ENCODE results near the gene SRMS. TPM values are rescaled to one million over a fixed set of nuclear protein-coding genes. Genes with fewer than 3 reads are reported as not detected.

The SRMS gene
- total and polyA plus RNA-seq, 2 donors (not counting 3 experiments of a cell fraction or from before 2014, with no cell fraction given) = not detected

DNA sequence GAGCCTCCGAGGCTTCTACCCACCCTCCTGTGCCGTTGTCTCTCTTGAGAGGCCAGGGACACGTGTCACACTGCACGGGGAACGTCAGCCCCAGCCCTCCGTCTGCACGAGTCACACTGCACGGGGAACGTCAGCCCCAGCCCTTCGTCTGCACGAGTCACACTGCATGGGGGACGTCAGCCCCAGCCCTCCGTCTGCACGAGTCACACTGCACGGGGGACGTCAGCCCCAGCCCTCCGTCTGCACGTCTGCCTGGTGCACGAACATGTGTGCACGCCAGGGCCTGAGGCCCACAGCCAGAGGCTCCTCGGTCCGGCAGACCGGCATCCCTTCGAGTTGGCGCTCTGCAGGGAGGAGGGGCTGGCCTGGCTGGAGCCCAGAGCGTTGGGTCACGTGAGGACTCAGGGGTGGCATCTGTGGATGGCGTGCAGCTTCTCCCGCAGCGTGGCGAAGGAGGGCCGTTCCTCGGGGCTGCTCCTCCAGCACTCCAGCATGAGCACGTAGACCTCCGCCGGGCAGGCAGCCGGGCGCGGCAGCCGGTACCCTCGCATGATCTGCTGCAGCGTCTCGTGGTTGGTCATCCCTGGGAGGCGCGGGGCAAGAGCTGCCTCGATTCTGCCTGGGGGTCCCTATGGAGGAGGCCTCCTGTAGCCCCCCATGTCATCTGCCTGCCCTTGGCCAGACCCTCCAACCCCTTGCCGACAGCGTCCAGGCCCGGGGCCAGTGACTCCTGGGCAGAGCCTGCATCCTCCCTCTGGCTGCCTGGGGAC, 6.9 kb downstream of the SRMS start:
- CTCF ChIA-PET = interaction anchor here (1.2 to 4.9 kb wide), 2 partner anchors 318 to 434 kb away, joined by 5 to 89 read pairs; no protein-coding TSS in a partner anchor
- intact Hi-C loops (cut with micrococcal nuclease) = no loop called here
- H3K4me2 ChIP-seq (ENCODE audit: insufficient read depth, low read length) = no peak overlapping the region
- no peak overlapping the region for H3K27ac ChIP-seq (ENCODE audit: insufficient read depth, low read depth, low read length)
- H3K27me3 ChIP-seq (ENCODE audit: control insufficient read depth in 2 of 2, insufficient read depth in 2 of 2, low read length in 2 of 2) = no peaks in the 10 kb centered on the region
- H3K9me3 ChIP-seq (replicated peaks; ENCODE audit: control insufficient read depth, insufficient read depth, low read length) = no peaks in the 10 kb centered on the region
- H3K4me3 ChIP-seq (replicated peaks in 1 of 3; ENCODE audit: insufficient read depth in 1 of 3, low read depth in 1 of 3, low read length in 3 of 3) = no peak overlapping the region
- no peak overlapping the region for H2AFZ ChIP-seq (ENCODE audit: low read depth, low read length)
- BruUV-seq (replicated peaks) = no TSS peak
- POLR2A ChIA-PET = no interaction called here
- no peak overlapping the region for H3K9ac ChIP-seq (replicated peaks; ENCODE audit: extremely low read depth, insufficient read depth, low read length)
- no peaks in the 10 kb centered on the region for H3K36me3 ChIP-seq (ENCODE audit: control insufficient read depth in 2 of 2, extremely low read depth in 1 of 2, insufficient read depth in 2 of 2, low read length in 2 of 2)
- TF ChIP-seq, protein P1, sequence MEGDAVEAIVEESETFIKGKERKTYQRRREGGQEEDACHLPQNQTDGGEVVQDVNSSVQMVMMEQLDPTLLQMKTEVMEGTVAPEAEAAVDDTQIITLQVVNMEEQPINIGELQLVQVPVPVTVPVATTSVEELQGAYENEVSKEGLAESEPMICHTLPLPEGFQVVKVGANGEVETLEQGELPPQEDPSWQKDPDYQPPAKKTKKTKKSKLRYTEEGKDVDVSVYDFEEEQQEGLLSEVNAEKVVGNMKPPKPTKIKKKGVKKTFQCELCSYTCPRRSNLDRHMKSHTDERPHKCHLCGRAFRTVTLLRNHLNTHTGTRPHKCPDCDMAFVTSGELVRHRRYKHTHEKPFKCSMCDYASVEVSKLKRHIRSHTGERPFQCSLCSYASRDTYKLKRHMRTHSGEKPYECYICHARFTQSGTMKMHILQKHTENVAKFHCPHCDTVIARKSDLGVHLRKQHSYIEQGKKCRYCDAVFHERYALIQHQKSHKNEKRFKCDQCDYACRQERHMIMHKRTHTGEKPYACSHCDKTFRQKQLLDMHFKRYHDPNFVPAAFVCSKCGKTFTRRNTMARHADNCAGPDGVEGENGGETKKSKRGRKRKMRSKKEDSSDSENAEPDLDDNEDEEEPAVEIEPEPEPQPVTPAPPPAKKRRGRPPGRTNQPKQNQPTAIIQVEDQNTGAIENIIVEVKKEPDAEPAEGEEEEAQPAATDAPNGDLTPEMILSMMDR (IDR thresholded peaks at IDR 0.05; ENCODE audit: extremely low read depth in 1 of 2, insufficient read depth in 1 of 2, low read depth in 1 of 2, low read length in 2 of 2) = no peak
- TF ChIP-seq MYC (IDR thresholded peaks at IDR 0.05; ENCODE audit: low read depth, low read length) (no peak), POLR2AphosphoS5 (IDR thresholded peaks at IDR 0.05; ENCODE audit: insufficient read depth, low read depth, low read length) (no peak), POLR2A (IDR thresholded peaks at IDR 0.05; ENCODE audit: low read depth, low read length) (no peak), FOS (IDR thresholded peaks at IDR 0.05; ENCODE audit: borderline replicate concordance, insufficient read depth, low read length) (no peak), JUN (IDR thresholded peaks at IDR 0.05; ENCODE audit: borderline replicate concordance, insufficient read depth, insufficient read length, low read depth) (no peak), EZH2 (IDR thresholded peaks at IDR 0.05; ENCODE audit: borderline replicate concordance, low read depth, low read length, severe bottlenecking) (no peak), GATA2 (IDR thresholded peaks at IDR 0.05; ENCODE audit: insufficient read depth, insufficient read length, low read depth, low read length) (no peak)
- TF ChIP-seq, protein P2, sequence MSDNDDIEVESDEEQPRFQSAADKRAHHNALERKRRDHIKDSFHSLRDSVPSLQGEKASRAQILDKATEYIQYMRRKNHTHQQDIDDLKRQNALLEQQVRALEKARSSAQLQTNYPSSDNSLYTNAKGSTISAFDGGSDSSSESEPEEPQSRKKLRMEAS (IDR thresholded peaks at IDR 0.05; ENCODE audit: insufficient read depth, insufficient read length) = no peak
- H3K4me1 ChIP-seq (ENCODE audit: control insufficient read depth, extremely low read depth, insufficient read depth, low read length) = no peaks in the 10 kb centered on the region
- dilution Hi-C loops (cut with MboI; ENCODE audit: extremely low pct_ligation_motif_present, low sequenced_read_pairs) = no loop called here
- DNase-seq (ENCODE audit: low read depth, low spot score) = no peak
- no peak for FAIRE-seq
- H4K20me1 ChIP-seq (replicated peaks; ENCODE audit: control insufficient read depth, extremely low read depth, insufficient read depth, low read length) = no peaks in the 10 kb centered on the region
- H3K79me2 ChIP-seq (ENCODE audit: control insufficient read depth, insufficient read depth, low read length) = no peaks in the 10 kb centered on the region
- no peaks in the 10 kb centered on the region for H3K9me1 ChIP-seq (replicated peaks; ENCODE audit: control insufficient read depth, extremely low read depth, insufficient read depth, low read length)

Data from endothelial cell of umbilical vein (primary cell).